Glutamatergic neuron (in vitro differentiated cells): Measurements from ENCODE around the gene ZMYND8. TPM values are rescaled to one million over a fixed set of nuclear protein-coding genes. Genes with fewer than 3 reads are reported as not detected.
A peak's percentile ranks its signal among the peaks of the same experiment; 100 is the strongest.
"Not testable (repeated sequence)": the region's sequence is repeated elsewhere in the genome, so short reads cannot be mapped to it uniquely, and the experiment has no call there.

Experiments used
- DNase-seq: peaks from one replicate; pipeline ENCODE4 v3.0.0; 2022
- H3K27ac Mint-ChIP-seq: one replicate; pipeline ENCODE4 v1.8.0; 2020; ENCODE audit warnings: mild to moderate bottlenecking, mixed read lengths, inconsistent platforms; ENCODE audit not compliant: unreplicated experiment
- H3K27me3 Mint-ChIP-seq: one replicate; pipeline ENCODE4 v1.8.0; 2020; ENCODE audit warnings: mild to moderate bottlenecking, moderate library complexity, mixed read lengths, inconsistent platforms; ENCODE audit not compliant: unreplicated experiment
- H3K36me3 Mint-ChIP-seq: one replicate; pipeline ENCODE4 v1.8.0; 2020; ENCODE audit warnings: mild to moderate bottlenecking, mixed read lengths, inconsistent platforms; ENCODE audit not compliant: unreplicated experiment
- H3K4me1 Mint-ChIP-seq: one replicate; pipeline ENCODE4 v1.8.0; 2020; ENCODE audit warnings: mild to moderate bottlenecking, low read depth, mixed read lengths, inconsistent platforms; ENCODE audit not compliant: unreplicated experiment
- H3K4me3 Mint-ChIP-seq: one replicate; pipeline ENCODE4 v1.8.0; 2020; ENCODE audit warnings: mild to moderate bottlenecking, mixed read lengths, inconsistent platforms; ENCODE audit not compliant: unreplicated experiment
- H3K9me3 Mint-ChIP-seq: one replicate; pipeline ENCODE4 v1.8.0; 2020; ENCODE audit warnings: mild to moderate bottlenecking, moderate library complexity, mixed read lengths, inconsistent platforms; ENCODE audit not compliant: unreplicated experiment
- CTCF ChIP-seq: fragments of 200-600 bp; sonication (generic); IDR thresholded peaks from one replicate; pipeline ENCODE4 v1.5.0; 2021; ENCODE audit not compliant: partially characterized antibody, unreplicated experiment
- total RNA-seq: library from RNA; stranded (reverse); fragmentation: NEBNext Ultra II Directional; extraction: Animal tissue kit (Norgen Biotek cat#: 25700); gene quantifications from one replicate; pipeline ENCODE4 v1.2.1, GENCODE V29; 2021; ENCODE audit not compliant: unreplicated experiment

The ZMYND8 gene
- total RNA-seq, 1 donor from 2014 or later: 116 TPM

- TF ChIP-seq CTCF: no peak
- Mint-ChIP-seq H3K36me3 (peaks cover 12% of the 10 kb centered on the region), H3K4me3 (peak overlapping the region; percentile 53), H3K27me3 (peaks cover 3% of the 10 kb centered on the region), H3K27ac (peak overlapping the region; percentile 87), H3K9me3 (peaks cover 2% of the 10 kb centered on the region), H3K4me1 (peaks cover 29% of the 10 kb centered on the region)
- no peak for DNase-seq
Observed at GRCh38 chr20:47246061-47246777, 110.3 kb downstream of the ZMYND8 start.

GRCh38 chr20:47245166-47245565 lies 111.3 kb downstream of the ZMYND8 start:
- H3K27ac Mint-ChIP-seq, DNase-seq, H3K4me3 Mint-ChIP-seq, H3K9me3 Mint-ChIP-seq, H3K27me3 Mint-ChIP-seq: not testable (repeated sequence)
- Mint-ChIP-seq H3K36me3 (peaks cover 12% of the 10 kb centered on the region), H3K4me1 (peaks cover 29% of the 10 kb centered on the region)

- H3K36me3 Mint-ChIP-seq: peaks cover 12% of the 10 kb centered on the region
- no peak for DNase-seq
- peaks cover 2% of the 10 kb centered on the region for H3K9me3 Mint-ChIP-seq
- H3K4me3 Mint-ChIP-seq: no peak overlapping the region
- peaks cover 32% of the 10 kb centered on the region for H3K4me1 Mint-ChIP-seq
- no peak overlapping the region for H3K27ac Mint-ChIP-seq
- no peak for TF ChIP-seq CTCF
- H3K27me3 Mint-ChIP-seq: peaks cover 5% of the 10 kb centered on the region
Observed at GRCh38 chr20:47244451-47244850, 112.0 kb downstream of the ZMYND8 start.

- no peak for TF ChIP-seq CTCF
- Mint-ChIP-seq H3K27ac (peak overlapping the region; percentile 69), H3K27me3 (peaks cover 5% of the 10 kb centered on the region), H3K4me3 (no peak overlapping the region), H3K4me1 (peaks cover 36% of the 10 kb centered on the region), H3K9me3 (peaks cover 2% of the 10 kb centered on the region), H3K36me3 (peaks cover 12% of the 10 kb centered on the region)
- DNase-seq: no peak
Observed at GRCh38 chr20:47243532-47244305, 112.8 kb downstream of the ZMYND8 start.

- peaks cover 4% of the 10 kb centered on the region for H3K9me3 Mint-ChIP-seq
- peaks cover 2% of the 10 kb centered on the region for H3K27me3 Mint-ChIP-seq
- no peak for DNase-seq
- peak overlapping the region; percentile 69 for H3K27ac Mint-ChIP-seq
- H3K4me1 Mint-ChIP-seq: peaks cover 42% of the 10 kb centered on the region
- no peak for TF ChIP-seq CTCF
- peaks cover 6% of the 10 kb centered on the region for H3K36me3 Mint-ChIP-seq
- H3K4me3 Mint-ChIP-seq: no peak overlapping the region
Observed at GRCh38 chr20:47243003-47243402, 113.5 kb downstream of the ZMYND8 start.
